BE2C (cell line): Measurements from ENCODE around the gene MRRF.

Experiments used
- DNase-seq: peaks from one replicate; pipeline ENCODE4 v3.0.0-alpha.2; 2020
- H3K27me3 ChIP-seq: fragments of 250-450 bp; sonication (Bioruptor Pico); 2 replicates; pipeline ENCODE4 v1.5.1; 2020; ENCODE audit warnings: mild to moderate bottlenecking
- H3K36me3 ChIP-seq: fragments of 250-450 bp; sonication (Bioruptor Pico); 2 replicates; pipeline ENCODE4 v1.5.1; 2020; ENCODE audit warnings: mild to moderate bottlenecking
- H3K4me1 ChIP-seq: fragments of 250-450 bp; sonication (Bioruptor Pico); 2 replicates; pipeline ENCODE4 v1.5.1; 2020
- H3K4me3 ChIP-seq: 2 replicates; pipeline ENCODE4 v1.5.1; 2011; ENCODE audit warnings: low read depth, low read length
- H3K9me3 ChIP-seq: fragments of 250-450 bp; sonication (Bioruptor Pico); 2 replicates; pipeline ENCODE4 v1.5.1; 2020
- TF ChIP-seq, protein P1 (sequence below): IDR thresholded peaks from 2 replicates; pipeline ENCODE4 v1.5.1; 2012; ENCODE audit warnings: mild to moderate bottlenecking, low read depth, low read length

Gene MRRF

DNA sequence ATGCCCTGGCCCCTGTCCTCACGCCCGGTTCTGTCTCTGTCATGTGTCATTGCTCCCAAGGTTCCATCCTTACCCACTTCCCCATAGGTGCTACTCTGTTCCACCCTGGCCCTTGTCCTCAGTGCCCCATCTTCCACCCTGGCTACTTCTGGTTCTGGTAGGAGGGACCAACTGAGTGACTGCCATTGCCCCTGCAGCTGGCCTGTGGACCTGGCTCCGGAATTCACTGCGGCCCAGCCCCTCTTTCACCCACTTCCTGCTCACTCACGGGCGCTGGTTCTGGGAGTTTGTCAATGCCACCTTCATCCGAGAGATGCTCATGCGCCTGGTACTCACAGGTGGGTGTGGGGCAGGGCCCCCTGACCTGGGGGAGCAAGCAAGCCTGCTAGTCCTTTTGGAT, 113.6 kb downstream of the MRRF start:
- no peaks in the 10 kb centered on the region for H3K27me3 ChIP-seq
- no peaks in the 10 kb centered on the region for H3K9me3 ChIP-seq
- DNase-seq, result no peak
- H3K4me1 ChIP-seq, result no peaks in the 10 kb centered on the region
- TF ChIP-seq, protein P1, sequence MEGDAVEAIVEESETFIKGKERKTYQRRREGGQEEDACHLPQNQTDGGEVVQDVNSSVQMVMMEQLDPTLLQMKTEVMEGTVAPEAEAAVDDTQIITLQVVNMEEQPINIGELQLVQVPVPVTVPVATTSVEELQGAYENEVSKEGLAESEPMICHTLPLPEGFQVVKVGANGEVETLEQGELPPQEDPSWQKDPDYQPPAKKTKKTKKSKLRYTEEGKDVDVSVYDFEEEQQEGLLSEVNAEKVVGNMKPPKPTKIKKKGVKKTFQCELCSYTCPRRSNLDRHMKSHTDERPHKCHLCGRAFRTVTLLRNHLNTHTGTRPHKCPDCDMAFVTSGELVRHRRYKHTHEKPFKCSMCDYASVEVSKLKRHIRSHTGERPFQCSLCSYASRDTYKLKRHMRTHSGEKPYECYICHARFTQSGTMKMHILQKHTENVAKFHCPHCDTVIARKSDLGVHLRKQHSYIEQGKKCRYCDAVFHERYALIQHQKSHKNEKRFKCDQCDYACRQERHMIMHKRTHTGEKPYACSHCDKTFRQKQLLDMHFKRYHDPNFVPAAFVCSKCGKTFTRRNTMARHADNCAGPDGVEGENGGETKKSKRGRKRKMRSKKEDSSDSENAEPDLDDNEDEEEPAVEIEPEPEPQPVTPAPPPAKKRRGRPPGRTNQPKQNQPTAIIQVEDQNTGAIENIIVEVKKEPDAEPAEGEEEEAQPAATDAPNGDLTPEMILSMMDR, result no peak
- no peak overlapping the region for H3K4me3 ChIP-seq
- no peaks in the 10 kb centered on the region for H3K36me3 ChIP-seq

DNA sequence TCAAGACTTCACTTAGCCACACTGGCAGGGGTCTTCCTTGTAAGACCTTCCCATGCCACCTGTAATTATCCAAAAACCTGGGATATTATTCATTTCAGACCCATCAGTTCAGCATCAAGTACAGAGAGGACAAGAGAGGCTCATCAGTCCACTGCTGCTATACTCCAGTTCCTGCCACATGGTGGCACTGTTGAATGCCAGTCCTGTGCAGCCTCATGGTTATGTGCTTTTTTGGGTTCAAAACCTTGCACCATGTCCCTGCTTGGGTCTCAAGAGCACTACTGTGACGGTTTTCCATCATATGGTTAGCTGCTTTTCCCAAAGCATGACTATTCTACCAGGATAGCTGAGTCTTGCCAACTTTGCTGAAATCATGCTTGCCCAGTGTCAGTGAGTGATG, 114.7 kb downstream of the MRRF start:
- Histone ChIP-seq H3K4me1 (no peaks in the 10 kb centered on the region), H3K9me3 (no peaks in the 10 kb centered on the region), H3K27me3 (no peaks in the 10 kb centered on the region), H3K36me3 (no peaks in the 10 kb centered on the region), H3K4me3 (no peak overlapping the region)
- TF ChIP-seq, protein P1, result peak; percentile 60
- no peak for DNase-seq

DNA sequence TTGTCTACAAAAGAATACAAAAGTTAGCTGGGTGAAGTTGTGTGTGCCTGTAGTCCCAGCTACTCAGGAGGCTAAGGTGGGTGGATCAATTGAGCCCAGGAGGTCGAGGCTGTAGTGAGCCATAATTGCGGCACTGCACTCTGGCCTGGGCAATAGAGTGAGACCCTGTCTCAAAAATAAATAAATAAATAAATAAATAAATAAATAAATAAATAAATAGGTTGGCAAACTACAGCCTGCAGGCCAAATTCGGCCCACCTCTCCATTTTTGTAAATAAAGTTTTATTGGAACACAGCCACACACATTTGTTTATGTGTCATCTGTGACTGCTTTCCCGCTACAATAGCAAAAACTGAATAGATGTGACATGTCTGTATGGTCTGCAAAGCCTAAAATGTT, 115.6 kb downstream of the MRRF start:
- Histone ChIP-seq H3K36me3 (no peaks in the 10 kb centered on the region), H3K9me3 (no peaks in the 10 kb centered on the region), H3K27me3 (no peaks in the 10 kb centered on the region), H3K4me3 (no peak overlapping the region), H3K4me1 (no peaks in the 10 kb centered on the region)
- no peak for DNase-seq
- TF ChIP-seq, protein P1, result no peak
